ENCODE measurements around the gene OLA1.
"Not testable (repeated sequence)": the region's sequence is repeated elsewhere in the genome, so short reads cannot be mapped to it uniquely, and the experiment has no call there.

The OLA1 gene

DNA sequence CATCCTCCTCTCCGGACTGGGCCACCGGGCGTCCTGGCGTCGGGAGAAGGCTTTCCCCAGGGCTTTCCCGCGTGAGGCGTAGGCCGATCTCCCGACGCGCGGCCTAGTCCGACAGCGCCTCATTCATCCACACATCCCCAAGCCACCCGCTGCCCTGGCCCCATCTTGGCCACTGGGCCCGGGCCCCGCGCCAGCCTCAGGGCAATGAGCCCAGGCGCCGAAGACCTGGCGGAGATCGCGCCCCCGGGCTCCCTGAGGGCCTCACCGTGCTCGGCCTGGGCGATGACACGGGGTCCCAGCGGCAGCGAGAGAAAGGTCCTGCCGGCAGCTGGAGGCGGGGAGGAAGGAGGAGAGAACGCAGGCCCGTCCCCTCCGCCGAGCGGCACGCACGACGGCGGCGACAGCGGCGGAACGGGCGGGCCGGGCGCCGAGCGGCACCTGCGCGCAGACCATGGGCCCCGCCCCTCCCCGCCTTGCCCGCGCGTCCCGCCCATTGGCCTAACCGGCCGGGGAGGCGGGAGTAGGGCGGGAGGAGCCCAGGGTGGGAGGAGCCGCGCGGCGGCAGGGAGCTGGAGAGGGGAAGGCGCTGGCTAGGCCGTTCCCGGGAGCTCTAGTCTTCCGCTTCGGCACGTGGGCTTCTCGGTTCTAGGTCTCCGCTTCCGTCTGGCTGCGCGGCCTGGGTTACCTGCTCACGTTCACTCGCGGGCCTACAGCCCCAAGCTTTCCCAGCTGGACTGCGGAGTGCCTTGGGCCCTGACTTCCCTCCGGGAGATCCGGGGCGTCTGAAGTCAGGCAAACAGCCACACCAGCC, at the start of gene OLA1:
OLA1 (minus strand) TSS at position 346 of the 811 bp plus-strand sequence. CDS start 1,717 bp downstream, outside the sequence.
- peak; percentile 97 for DNase-seq (ENCODE audit: low spot score)

- no peak for DNase-seq (ENCODE audit: low spot score)
These were observed 44.6 kb upstream of the OLA1 start for GRCh38 chr2:174292908-174293307.

GRCh38 chr2:174286172-174286571, 37.8 kb upstream of the OLA1 start:
- no peak for DNase-seq (ENCODE audit: low spot score)

- DNase-seq (ENCODE audit: low spot score), result no peak
These were observed 34.1 kb upstream of the OLA1 start for GRCh38 chr2:174282441-174282840.

GRCh38 chr2:174281736-174282135, 33.4 kb upstream of the OLA1 start:
- DNase-seq (ENCODE audit: low spot score), result no peak

- no peak for DNase-seq (ENCODE audit: low spot score)
These were observed 32.3 kb upstream of the OLA1 start for GRCh38 chr2:174280596-174280995.

- not testable (repeated sequence) for DNase-seq (ENCODE audit: low spot score)
These were observed 21.9 kb upstream of the OLA1 start for GRCh38 chr2:174270263-174270662.

DNA sequence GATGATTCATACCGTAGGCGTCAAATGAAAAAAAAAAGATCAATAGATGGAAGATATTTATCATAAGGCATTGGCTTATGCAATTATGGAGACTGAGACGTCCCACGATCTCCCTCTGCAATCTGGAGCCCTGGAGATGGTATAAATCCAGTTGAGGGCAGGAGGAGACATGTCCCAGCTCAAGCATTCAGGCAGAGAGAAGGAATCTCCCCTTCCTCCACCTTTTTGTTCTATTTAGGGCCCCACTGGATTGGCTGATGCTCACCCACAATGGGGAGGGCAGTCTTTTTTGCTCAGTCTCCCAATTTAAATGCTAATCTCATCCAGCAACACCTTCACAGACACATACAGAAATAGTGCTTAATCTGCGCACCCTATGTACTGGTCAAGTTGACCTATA, 18.0 kb upstream of the OLA1 start:
- DNase-seq (ENCODE audit: low spot score), result no peak

- DNase-seq (ENCODE audit: low spot score), result no peak
These were observed 15.7 kb upstream of the OLA1 start for GRCh38 chr2:174263997-174264396.

DNA sequence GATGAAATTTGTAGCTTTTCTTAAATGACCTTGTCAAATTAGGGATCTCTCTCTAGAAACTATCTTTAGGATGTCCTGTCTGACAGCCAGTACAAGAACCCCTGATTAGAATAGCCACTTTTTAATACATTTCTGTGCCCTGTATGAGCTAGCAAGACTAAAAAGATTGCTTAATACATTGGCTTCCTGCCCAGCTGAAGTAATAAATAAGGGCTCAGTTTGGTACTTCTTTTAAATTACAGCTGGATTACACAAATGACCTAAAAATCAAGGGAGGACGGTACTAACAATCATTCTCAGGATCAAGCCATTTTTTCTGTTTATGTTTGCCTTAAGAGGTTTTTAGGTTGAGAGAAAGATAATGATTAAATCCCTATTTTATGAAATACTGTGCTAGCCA, 11.6 kb upstream of the OLA1 start:
- DNase-seq (ENCODE audit: low spot score), result peak; percentile 4

DNA sequence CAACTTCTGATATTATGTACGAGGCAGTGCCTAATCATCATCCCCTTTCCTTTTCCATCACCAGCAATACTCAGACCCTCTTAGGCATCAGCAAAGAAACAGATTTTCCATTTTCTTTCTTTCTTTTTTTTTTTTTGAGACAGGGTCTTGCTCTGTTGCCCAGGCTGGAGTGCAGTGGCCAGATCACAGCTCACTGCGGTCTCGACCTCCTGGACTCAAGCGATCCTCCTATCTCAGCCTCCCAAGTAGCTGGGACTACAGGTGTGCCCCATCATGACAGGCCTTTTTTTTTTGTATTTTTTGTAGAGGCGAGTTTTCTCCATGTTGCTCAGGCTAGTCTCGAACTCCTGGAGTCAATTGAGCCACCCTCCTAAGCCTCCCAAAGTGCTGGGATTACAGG, 5.9 kb upstream of the OLA1 start:
- no peak for DNase-seq (ENCODE audit: low spot score)

GRCh38 chr2:174248998-174249592, 763 bp upstream of the OLA1 start:
- DNase-seq (ENCODE audit: low spot score), result no peak

- peak; percentile 11 for DNase-seq (ENCODE audit: low spot score)
These were observed 702 bp downstream of the OLA1 start for GRCh38 chr2:174247474-174248186.

DNA sequence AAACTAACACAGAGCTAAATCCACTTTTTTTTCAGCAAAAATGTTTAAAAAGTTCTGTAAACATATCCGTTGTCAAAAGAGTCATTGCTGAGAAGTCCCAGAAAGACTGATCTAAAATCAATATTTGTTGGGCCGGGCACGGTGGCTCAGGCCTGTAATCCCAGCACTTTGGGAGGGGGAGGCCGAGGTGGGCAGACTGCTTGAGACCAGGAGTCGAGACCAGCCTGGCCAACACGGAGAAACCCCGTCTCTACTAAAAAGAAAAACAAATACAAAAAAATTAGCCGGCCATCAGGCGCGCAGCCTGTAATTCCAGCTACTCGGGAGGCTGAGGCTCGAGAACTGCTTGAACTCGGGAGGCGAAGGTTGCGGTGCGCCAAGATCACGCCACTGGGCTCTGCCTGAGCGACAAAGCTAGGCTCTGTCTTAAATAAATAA, 1.4 kb downstream of the OLA1 start:
- DNase-seq (ENCODE audit: low spot score), result no peak

DNA sequence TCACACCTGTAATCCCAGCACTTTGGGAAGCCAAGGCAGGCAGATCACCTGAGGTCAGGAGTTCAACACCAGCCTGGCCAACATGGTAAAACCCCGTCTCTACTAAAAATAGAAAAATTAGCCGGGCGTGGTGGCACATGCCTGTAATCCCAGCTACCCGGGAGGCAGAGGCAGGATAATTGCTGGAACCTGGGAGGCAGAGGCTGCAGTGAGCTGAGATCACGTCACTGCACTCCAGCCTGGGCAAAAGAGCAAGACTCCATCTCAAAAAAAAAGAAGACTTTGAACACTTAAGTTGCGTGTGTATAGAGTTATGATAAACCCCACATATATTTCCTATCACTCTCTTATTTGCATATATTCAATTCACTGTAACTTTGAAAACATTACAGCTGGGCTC, 2.7 kb downstream of the OLA1 start:
- not testable (repeated sequence) for DNase-seq (ENCODE audit: low spot score)

- DNase-seq (ENCODE audit: low spot score), result no peak
These were observed 3.3 kb downstream of the OLA1 start for GRCh38 chr2:174245065-174245464.

- no peak for DNase-seq (ENCODE audit: low spot score)
These were observed 4.5 kb downstream of the OLA1 start for GRCh38 chr2:174243812-174244211.

DNA sequence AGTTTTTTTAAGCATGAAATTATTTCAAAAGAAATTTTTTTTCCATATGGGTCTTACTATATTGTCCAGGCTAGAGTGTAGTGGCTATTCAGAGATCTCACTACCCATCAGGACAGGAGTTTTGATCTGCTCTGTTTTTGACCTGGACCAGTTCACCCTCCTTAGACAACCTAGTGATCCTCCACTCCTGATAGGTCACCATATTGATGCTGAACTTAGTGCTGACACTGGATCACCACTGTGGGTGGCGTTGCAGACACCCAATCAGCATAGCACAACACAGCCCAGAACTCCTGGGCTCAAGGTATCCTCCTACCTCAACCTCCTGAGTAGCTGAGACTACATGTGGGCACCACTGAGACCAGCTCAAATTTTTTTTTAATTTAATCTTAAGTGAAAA, 8.2 kb downstream of the OLA1 start:
- no peak for DNase-seq (ENCODE audit: low spot score)

DNA sequence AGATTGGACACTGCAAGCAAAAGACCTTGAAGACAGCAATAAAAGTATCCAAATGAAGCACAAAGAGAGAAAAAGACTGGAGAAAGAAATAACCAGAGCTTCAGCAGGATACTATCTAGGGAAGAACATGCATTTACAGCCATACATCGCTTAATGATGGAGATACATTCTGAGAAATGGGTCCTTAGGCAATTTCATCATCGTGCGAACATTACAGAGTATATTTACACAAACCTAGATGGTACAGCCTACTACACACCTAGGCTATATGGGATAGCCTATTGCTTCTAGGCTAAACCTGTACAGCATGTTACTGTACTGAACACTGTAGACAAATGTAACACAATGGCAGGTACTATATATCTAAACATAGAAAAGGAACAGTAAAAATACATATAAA, 11.9 kb downstream of the OLA1 start:
- DNase-seq (ENCODE audit: low spot score), result no peak

DNA sequence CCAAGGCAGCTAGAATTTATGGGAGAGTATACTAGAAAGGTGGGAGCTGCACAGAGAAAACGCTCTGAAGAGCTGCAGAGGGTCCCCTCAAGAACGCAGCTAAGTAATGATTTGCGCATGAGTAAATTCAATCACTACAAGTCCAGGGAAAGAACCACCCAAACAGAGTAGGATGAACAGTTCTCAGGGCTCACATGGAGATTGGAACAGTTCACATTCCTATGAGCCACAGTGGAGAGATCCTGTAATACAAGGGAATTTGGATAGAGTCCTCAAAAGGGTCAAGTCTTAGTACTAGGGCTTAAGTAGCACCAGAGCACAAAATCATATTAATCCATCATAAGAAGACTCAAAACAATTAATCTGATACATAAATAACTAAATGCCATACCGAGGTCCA, 12.7 kb downstream of the OLA1 start:
- no peak for DNase-seq (ENCODE audit: low spot score)

- no peak for DNase-seq (ENCODE audit: low spot score)
These were observed 14.5 kb downstream of the OLA1 start for GRCh38 chr2:174233771-174234275.

GRCh38 chr2:174227748-174228147, 20.6 kb downstream of the OLA1 start:
- DNase-seq (ENCODE audit: low spot score), result no peak
